SU-DHL-6 (cell line): Measurements from ENCODE around the gene PRSS21.

Source experiments
- H2AFZ ChIP-seq: fragments of 200-600 bp; sonication (generic); 2 replicates; pipeline ENCODE4 v1.6.1; 2014; ENCODE audit warnings: low read depth, mild to moderate bottlenecking, moderate library complexity, mixed read lengths, antibody characterized with exemption, low read length; ENCODE audit not compliant: severe bottlenecking
- H3F3A ChIP-seq: fragments of 200-600 bp; shearing (Covaris generic); 2 replicates; pipeline ENCODE4 v1.6.0; 2016; ENCODE audit warnings: antibody characterized with exemption, mild to moderate bottlenecking; ENCODE audit not compliant: insufficient read depth
- H3K27ac ChIP-seq: fragments of 200-600 bp; sonication (generic); 2 replicates; pipeline ENCODE4 v1.5.1; 2016; ENCODE audit warnings: low read depth, mild to moderate bottlenecking, low read length, moderate library complexity, mixed read lengths
- H3K27me3 ChIP-seq: fragments of 200-600 bp; sonication (generic), shearing (Covaris generic); 2 replicates; pipeline ENCODE4 v1.6.0; 2014; ENCODE audit warnings: mild to moderate bottlenecking, low read length
- H3K36me3 ChIP-seq: fragments of 200-600 bp; sonication (generic); 2 replicates; pipeline ENCODE4 v1.6.1; 2014; ENCODE audit warnings: mild to moderate bottlenecking, low read length, mixed read lengths
- H3K4me2 ChIP-seq: fragments of 300-600, 200-600 bp; shearing (Covaris generic), sonication (generic); 2 replicates; pipeline ENCODE4 v1.6.0; 2014; ENCODE audit warnings: low read length, low read depth, mild to moderate bottlenecking; ENCODE audit not compliant: poor library complexity, severe bottlenecking
- H3K4me3 ChIP-seq: fragments of 200-600 bp; sonication (generic); 2 replicates; pipeline ENCODE4 v1.5.1; 2014; ENCODE audit warnings: antibody characterized with exemption, low read length, mild to moderate bottlenecking, mixed read lengths; ENCODE audit not compliant: insufficient read depth, poor library complexity, severe bottlenecking
- H3K79me2 ChIP-seq: fragments of 200-600 bp; sonication (generic); 2 replicates; pipeline ENCODE4 v1.6.1; 2014; ENCODE audit warnings: mild to moderate bottlenecking, low read length, moderate library complexity; ENCODE audit not compliant: insufficient read depth
- H3K9ac ChIP-seq: fragments of 200-600 bp; sonication (generic); 2 replicates; pipeline ENCODE4 v1.7.0; 2014; ENCODE audit warnings: mild to moderate bottlenecking, low read length
- H3K9me2 ChIP-seq: fragments of 200-600 bp; sonication (generic); replicated peaks from 2 replicates; pipeline ENCODE4 v1.6.1; 2014; ENCODE audit warnings: low read length; ENCODE audit not compliant: insufficient read depth
- H3K9me3 ChIP-seq: fragments of 200-600 bp; sonication (generic); 2 replicates; pipeline ENCODE4 v1.6.1; 2014; ENCODE audit warnings: low read length, mixed read lengths; ENCODE audit not compliant: insufficient read depth
- H4K20me1 ChIP-seq: fragments of 200-600 bp; sonication (generic); 2 replicates; pipeline ENCODE4 v1.6.1; 2014; ENCODE audit warnings: low read depth, mild to moderate bottlenecking, antibody characterized with exemption, low read length, moderate library complexity, mixed read lengths
- EZH2phosphoT487 ChIP-seq: fragments of 200-600 bp; sonication (generic), shearing (Covaris generic); conservative IDR thresholded peaks from 2 replicates; pipeline ENCODE4 v1.6.1; 2018; ENCODE audit warnings: mild to moderate bottlenecking, antibody characterized with exemption, low read length, moderate library complexity, mixed read lengths
- TF ChIP-seq, protein P1 (sequence below): fragments of 200-600 bp; sonication (generic); IDR thresholded peaks from one replicate; pipeline ENCODE4 v1.5.1; 2017; ENCODE audit warnings: antibody characterized with exemption, mild to moderate bottlenecking, low read length, moderate library complexity; ENCODE audit not compliant: insufficient read depth, poor library complexity, severe bottlenecking

The PRSS21 gene

GRCh38 chr16:2828521-2828840 is 11.4 kb downstream of the PRSS21 start:
- no peak overlapping the region for H3K9ac ChIP-seq

DNA sequence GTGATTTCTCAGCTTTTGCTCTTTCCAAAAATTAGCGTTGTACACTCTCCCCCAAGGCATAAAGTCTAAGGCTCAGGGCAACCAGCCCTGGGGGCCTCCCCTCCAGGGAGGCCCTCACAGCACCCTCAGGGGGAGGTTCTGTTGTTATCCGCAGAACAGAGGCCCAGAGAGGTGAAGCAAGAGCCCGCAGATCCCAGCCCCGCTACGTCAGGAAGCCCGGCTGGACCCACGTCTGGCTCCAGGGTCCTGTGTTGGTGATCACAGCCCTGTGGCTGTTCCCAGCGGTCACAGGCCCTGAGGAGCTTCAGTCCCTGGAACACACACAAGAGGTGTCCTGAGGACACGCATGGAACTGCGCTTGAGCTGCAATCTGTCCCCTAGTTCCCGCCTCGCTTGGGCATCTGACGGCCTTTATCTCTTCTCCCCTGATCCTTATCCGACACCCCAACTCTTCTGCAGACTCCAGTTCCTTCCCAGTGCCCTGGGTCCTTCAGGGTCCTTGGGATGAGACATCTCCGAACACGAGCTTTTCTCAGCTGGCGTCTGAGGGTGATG is 11.9 kb downstream of the PRSS21 start:
- H4K20me1 ChIP-seq, result no peaks in the 10 kb centered on the region
- H2AFZ ChIP-seq, result no peak overlapping the region
- H3K4me3 ChIP-seq, result no peak overlapping the region
- no peak overlapping the region for H3K27ac ChIP-seq
- no peak for TF ChIP-seq EZH2phosphoT487
- H3F3A ChIP-seq, result no peaks in the 10 kb centered on the region
- H3K79me2 ChIP-seq, result no peaks in the 10 kb centered on the region
- H3K9me3 ChIP-seq, result no peaks in the 10 kb centered on the region
- H3K27me3 ChIP-seq, result no peaks in the 10 kb centered on the region
- H3K4me2 ChIP-seq, result no peak overlapping the region
- H3K36me3 ChIP-seq, result no peaks in the 10 kb centered on the region
- no peaks in the 10 kb centered on the region for H3K9me2 ChIP-seq
- H3K9ac ChIP-seq, result no peak overlapping the region

More at GRCh38 chr16:2828521-2828840, 11.4 kb downstream of the PRSS21 start:
- Histone ChIP-seq H2AFZ (no peak overlapping the region), H3K4me2 (no peak overlapping the region), H3K27me3 (no peaks in the 10 kb centered on the region), H3K36me3 (no peaks in the 10 kb centered on the region), H3K4me3 (no peak overlapping the region), H3K79me2 (no peaks in the 10 kb centered on the region), H4K20me1 (no peaks in the 10 kb centered on the region), H3K9me2 (no peaks in the 10 kb centered on the region), H3F3A (no peaks in the 10 kb centered on the region), H3K9me3 (no peaks in the 10 kb centered on the region), H3K27ac (no peak overlapping the region)
- TF ChIP-seq EZH2phosphoT487, result no peak
- TF ChIP-seq, protein P1, sequence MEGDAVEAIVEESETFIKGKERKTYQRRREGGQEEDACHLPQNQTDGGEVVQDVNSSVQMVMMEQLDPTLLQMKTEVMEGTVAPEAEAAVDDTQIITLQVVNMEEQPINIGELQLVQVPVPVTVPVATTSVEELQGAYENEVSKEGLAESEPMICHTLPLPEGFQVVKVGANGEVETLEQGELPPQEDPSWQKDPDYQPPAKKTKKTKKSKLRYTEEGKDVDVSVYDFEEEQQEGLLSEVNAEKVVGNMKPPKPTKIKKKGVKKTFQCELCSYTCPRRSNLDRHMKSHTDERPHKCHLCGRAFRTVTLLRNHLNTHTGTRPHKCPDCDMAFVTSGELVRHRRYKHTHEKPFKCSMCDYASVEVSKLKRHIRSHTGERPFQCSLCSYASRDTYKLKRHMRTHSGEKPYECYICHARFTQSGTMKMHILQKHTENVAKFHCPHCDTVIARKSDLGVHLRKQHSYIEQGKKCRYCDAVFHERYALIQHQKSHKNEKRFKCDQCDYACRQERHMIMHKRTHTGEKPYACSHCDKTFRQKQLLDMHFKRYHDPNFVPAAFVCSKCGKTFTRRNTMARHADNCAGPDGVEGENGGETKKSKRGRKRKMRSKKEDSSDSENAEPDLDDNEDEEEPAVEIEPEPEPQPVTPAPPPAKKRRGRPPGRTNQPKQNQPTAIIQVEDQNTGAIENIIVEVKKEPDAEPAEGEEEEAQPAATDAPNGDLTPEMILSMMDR, result no peak

- Histone ChIP-seq H3K4me3 (no peak within 1 kb of the TSS), H3K36me3 (no peaks in the 10 kb centered on the region), H3K9me2 (no peaks in the 10 kb centered on the region), H3F3A (no peaks in the 10 kb centered on the region), H3K79me2 (no peaks in the 10 kb centered on the region), H3K27ac (no peak within 1 kb of the TSS), H3K27me3 (no peaks in the 10 kb centered on the region), H3K9ac (no peak within 1 kb of the TSS), H2AFZ (no peak within 1 kb of the TSS), H3K4me2 (no peak within 1 kb of the TSS), H4K20me1 (no peaks in the 10 kb centered on the region), H3K9me3 (no peaks in the 10 kb centered on the region)
- TF ChIP-seq EZH2phosphoT487, result no peak
- TF ChIP-seq, protein P1, result no peak
These were observed 12.7 kb downstream of the PRSS21 start, which contains the start of gene ZG16B for GRCh38 chr16:2829501-2830354. Gene ZG16B, plus strand, starts transcription at chr16:2830303. Its CDS starts 139 bp downstream, at chr16:2830442.

GRCh38 chr16:2830355-2830695 is 13.3 kb downstream of the PRSS21 start:
- Histone ChIP-seq H2AFZ (no peak overlapping the region), H3K36me3 (no peaks in the 10 kb centered on the region), H3F3A (no peaks in the 10 kb centered on the region), H3K9ac (no peak overlapping the region), H3K4me2 (no peak overlapping the region), H3K4me3 (no peak overlapping the region), H3K27me3 (no peaks in the 10 kb centered on the region), H4K20me1 (no peaks in the 10 kb centered on the region), H3K79me2 (no peaks in the 10 kb centered on the region), H3K9me2 (no peaks in the 10 kb centered on the region), H3K27ac (no peak overlapping the region), H3K9me3 (no peaks in the 10 kb centered on the region)
- no peak for TF ChIP-seq EZH2phosphoT487
- TF ChIP-seq, protein P1, result no peak
